Glutamatergic neuron (in vitro differentiated cells): ENCODE results near the gene XKR7. TPM values are rescaled to one million over a fixed set of nuclear protein-coding genes. Genes with fewer than 3 reads are reported as not detected.
"Not testable (repeated sequence)": the region's sequence is repeated elsewhere in the genome, so short reads cannot be mapped to it uniquely, and the experiment has no call there.

Experiments
- DNase-seq: peaks from one replicate; pipeline ENCODE4 v3.0.0; 2022
- H3K27ac Mint-ChIP-seq: one replicate; pipeline ENCODE4 v1.8.0; 2020; ENCODE audit warnings: mild to moderate bottlenecking, mixed read lengths, inconsistent platforms; ENCODE audit not compliant: unreplicated experiment
- H3K27me3 Mint-ChIP-seq: one replicate; pipeline ENCODE4 v1.8.0; 2020; ENCODE audit warnings: mild to moderate bottlenecking, moderate library complexity, mixed read lengths, inconsistent platforms; ENCODE audit not compliant: unreplicated experiment
- H3K36me3 Mint-ChIP-seq: one replicate; pipeline ENCODE4 v1.8.0; 2020; ENCODE audit warnings: mild to moderate bottlenecking, mixed read lengths, inconsistent platforms; ENCODE audit not compliant: unreplicated experiment
- H3K4me1 Mint-ChIP-seq: one replicate; pipeline ENCODE4 v1.8.0; 2020; ENCODE audit warnings: mild to moderate bottlenecking, low read depth, mixed read lengths, inconsistent platforms; ENCODE audit not compliant: unreplicated experiment
- H3K4me3 Mint-ChIP-seq: one replicate; pipeline ENCODE4 v1.8.0; 2020; ENCODE audit warnings: mild to moderate bottlenecking, mixed read lengths, inconsistent platforms; ENCODE audit not compliant: unreplicated experiment
- H3K9me3 Mint-ChIP-seq: one replicate; pipeline ENCODE4 v1.8.0; 2020; ENCODE audit warnings: mild to moderate bottlenecking, moderate library complexity, mixed read lengths, inconsistent platforms; ENCODE audit not compliant: unreplicated experiment
- CTCF ChIP-seq: fragments of 200-600 bp; sonication (generic); IDR thresholded peaks from one replicate; pipeline ENCODE4 v1.5.0; 2021; ENCODE audit not compliant: partially characterized antibody, unreplicated experiment
- long read RNA-seq: library from polyadenylated mRNA; unstranded; transcript quantifications from one replicate; pipeline ENCODE4 v2.0.0, GENCODE V29; 2020; ENCODE audit not compliant: unreplicated experiment
- total RNA-seq: library from RNA; stranded (reverse); fragmentation: NEBNext Ultra II Directional; extraction: Animal tissue kit (Norgen Biotek cat#: 25700); gene quantifications from one replicate; pipeline ENCODE4 v1.2.1, GENCODE V29; 2021; ENCODE audit not compliant: unreplicated experiment

XKR7 gene
- total RNA-seq = 284 TPM
- long read RNA-seq, partial matches to known transcripts = 0 of 10 reads
- long read RNA-seq, other reads (novel, unspliced or antisense) = 10 of 10 reads

GRCh38 chr20:31967830-31968249 is at the start of gene XKR7:
Gene XKR7 (plus strand): TSS chr20:31968151. CDS start chr20:31968176, 25 bp downstream.
- H3K27me3 Mint-ChIP-seq = peaks cover 27% of the 10 kb centered on the region
- peak within 1 kb of the TSS; percentile 90 for H3K27ac Mint-ChIP-seq
- H3K4me3 Mint-ChIP-seq = peak within 1 kb of the TSS; percentile 90
- H3K9me3 Mint-ChIP-seq = peaks cover 36% of the 10 kb centered on the region
- H3K4me1 Mint-ChIP-seq = peaks cover 68% of the 10 kb centered on the region
- no peak for TF ChIP-seq CTCF
- peak; percentile 96 for DNase-seq
- H3K36me3 Mint-ChIP-seq = peaks cover 6% of the 10 kb centered on the region

- Mint-ChIP-seq H3K27ac (no peak overlapping the region), H3K4me1 (peaks cover 2% of the 10 kb centered on the region)
Observed at GRCh38 chr20:31918466-31919105, 49.4 kb upstream of the XKR7 start.

GRCh38 chr20:31919410-31920155 is 48.4 kb upstream of the XKR7 start:
- H3K4me3 Mint-ChIP-seq = no peak overlapping the region

More at GRCh38 chr20:31918466-31919105, 49.4 kb upstream of the XKR7 start:
- Mint-ChIP-seq H3K9me3 (peaks cover 2% of the 10 kb centered on the region), H3K36me3 (no peaks in the 10 kb centered on the region), H3K27me3 (peaks cover 6% of the 10 kb centered on the region), H3K4me3 (no peak overlapping the region)
- no peak for TF ChIP-seq CTCF
- DNase-seq = no peak

GRCh38 chr20:31920275-31920855 is 47.6 kb upstream of the XKR7 start:
- Mint-ChIP-seq H3K36me3 (no peaks in the 10 kb centered on the region), H3K4me1 (peaks cover 4% of the 10 kb centered on the region), H3K4me3 (no peak overlapping the region), H3K9me3 (peaks cover 5% of the 10 kb centered on the region), H3K27ac (no peak overlapping the region), H3K27me3 (peaks cover 7% of the 10 kb centered on the region)
- TF ChIP-seq CTCF = no peak
- DNase-seq = no peak

More at GRCh38 chr20:31919410-31920155, 48.4 kb upstream of the XKR7 start:
- no peak for DNase-seq
- Mint-ChIP-seq H3K9me3 (peaks cover 5% of the 10 kb centered on the region), H3K4me1 (peaks cover 4% of the 10 kb centered on the region), H3K27ac (no peak overlapping the region), H3K36me3 (no peaks in the 10 kb centered on the region), H3K27me3 (peaks cover 7% of the 10 kb centered on the region)
- no peak for TF ChIP-seq CTCF

GRCh38 chr20:31921480-31921879 is 46.5 kb upstream of the XKR7 start:
- H3K4me1 Mint-ChIP-seq, H3K27ac Mint-ChIP-seq, H3K9me3 Mint-ChIP-seq, H3K4me3 Mint-ChIP-seq, DNase-seq, H3K27me3 Mint-ChIP-seq, H3K36me3 Mint-ChIP-seq: not testable (repeated sequence)
